Pulmonary artery endothelial cell (primary cell): ENCODE data around the gene RUSC2. TPM values are rescaled to one million over a fixed set of nuclear protein-coding genes. Genes with fewer than 3 reads are reported as not detected.
"Not testable (repeated sequence)": the region's sequence is repeated elsewhere in the genome, so short reads cannot be mapped to it uniquely, and the experiment has no call there.

Experiments used
- DNase-seq: peaks from one replicate; pipeline ENCODE4 v3.0.0-alpha.2; 2011; ENCODE audit warnings: low read depth, low spot score
- total RNA-seq: library from RNA; depleted of rRNA; stranded (reverse); fragments of >200 nt; gene quantifications from 2 replicates; pipeline ENCODE4 v1.2.3, GENCODE V29; 2014

The RUSC2 gene
- total RNA-seq, 1 donor from 2014 or later = 16.7 TPM

DNA sequence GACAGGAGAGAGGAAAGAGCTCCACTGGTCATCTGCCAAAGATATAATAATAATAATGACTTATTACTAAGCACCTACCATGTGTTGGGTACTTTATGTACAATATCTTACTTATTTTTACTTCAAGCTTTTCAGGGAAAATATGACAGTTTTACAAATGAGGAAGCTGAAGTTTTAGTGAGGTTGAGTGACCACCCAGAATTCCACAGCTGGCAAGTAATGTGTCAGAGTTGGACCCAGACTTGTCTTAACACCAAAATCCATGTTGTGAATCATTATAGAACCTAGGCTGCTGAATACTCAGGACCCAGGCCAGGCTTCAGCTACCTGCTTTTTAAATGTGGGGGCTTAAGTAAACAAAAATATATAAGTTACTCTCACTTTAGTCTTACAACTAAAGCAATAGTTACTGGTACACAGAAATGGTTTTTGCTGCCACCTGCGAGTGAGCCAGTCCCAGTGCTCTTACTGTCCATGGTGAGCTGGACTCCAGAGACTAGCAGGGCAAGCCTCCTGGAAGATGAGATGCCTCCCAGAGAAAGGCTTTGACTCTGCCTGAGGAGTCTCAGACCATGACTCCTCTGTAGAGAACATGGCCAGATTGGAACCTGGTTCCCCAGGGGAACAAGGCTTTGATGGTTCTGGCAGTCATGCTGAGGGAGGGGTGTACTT, 29.9 kb downstream of the RUSC2 start:
- DNase-seq = no peak

DNA sequence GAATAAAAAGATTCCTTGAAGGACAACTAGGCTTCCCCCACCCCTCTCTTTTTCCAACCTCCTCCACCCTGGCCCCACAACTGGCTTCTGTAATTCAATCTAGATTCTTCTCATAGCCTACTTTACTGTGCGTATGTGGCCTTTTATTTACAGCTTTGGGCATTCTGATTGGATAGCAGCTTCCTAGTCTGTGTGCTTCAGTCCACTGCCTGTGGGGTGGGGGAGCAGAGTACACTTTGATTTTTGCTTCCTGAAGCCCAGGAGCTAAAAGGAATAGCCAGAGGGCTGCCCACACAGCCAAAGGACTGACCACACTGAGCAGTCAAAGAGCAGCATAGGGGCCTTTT, 30.4 kb downstream of the RUSC2 start:
- DNase-seq = no peak

DNA sequence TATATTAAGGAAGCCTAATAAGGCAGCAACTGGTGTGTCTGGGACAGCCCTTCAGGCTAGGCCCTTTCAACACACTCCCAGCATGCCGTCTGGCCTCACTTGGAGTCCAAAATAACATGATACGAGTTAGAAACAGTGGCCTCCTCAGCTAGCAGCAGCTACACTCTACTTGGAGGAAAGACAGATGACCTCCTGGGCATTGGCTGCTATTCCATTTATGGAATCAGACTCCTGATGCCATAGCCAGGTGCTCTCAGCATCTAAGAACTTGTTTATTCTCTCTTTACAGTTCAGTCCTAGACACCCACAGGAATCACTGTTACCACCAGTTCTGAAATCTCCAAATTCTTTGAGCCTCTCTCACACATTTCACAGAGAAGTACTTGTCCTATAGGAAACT, 31.8 kb downstream of the RUSC2 start:
- DNase-seq = no peak

DNA sequence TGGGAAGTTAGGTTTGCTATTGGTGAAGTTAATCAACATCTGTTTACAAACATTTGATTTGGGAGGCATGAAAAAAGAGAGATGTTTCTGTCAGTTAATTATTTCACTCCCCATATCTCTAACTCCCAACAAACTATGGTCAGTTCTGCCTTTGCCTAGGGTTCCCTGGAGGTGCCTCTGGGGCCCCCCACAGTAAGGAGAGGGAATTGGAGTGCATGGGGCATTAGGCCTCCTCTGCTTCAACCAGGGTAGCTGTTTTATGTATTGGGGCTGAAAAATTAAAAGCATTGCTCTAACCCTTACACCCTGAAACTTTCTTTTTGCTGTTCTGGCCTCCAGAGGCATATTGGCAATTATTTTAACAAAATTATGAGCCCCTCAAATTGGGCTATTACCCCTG, 32.3 kb downstream of the RUSC2 start:
- DNase-seq = no peak

DNA sequence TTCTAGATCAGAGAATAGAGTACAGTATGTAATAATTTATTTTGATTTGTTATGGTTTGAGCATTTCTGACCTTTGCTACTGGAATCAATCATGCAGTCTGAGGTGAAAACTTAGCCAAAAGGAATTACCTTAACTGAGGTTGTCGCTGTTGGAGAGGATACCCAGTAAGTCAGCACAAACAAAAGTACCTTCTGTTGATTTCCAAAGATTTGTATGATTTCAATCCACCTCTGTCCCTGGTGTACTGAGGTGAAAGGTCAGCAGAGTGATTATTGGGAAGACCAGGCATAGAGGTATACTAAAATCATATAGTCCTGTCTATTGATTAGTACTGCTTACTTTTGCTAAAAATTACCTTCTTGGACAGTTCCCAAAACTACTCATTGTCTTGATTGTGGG, 32.8 kb downstream of the RUSC2 start:
- DNase-seq = no peak

DNA sequence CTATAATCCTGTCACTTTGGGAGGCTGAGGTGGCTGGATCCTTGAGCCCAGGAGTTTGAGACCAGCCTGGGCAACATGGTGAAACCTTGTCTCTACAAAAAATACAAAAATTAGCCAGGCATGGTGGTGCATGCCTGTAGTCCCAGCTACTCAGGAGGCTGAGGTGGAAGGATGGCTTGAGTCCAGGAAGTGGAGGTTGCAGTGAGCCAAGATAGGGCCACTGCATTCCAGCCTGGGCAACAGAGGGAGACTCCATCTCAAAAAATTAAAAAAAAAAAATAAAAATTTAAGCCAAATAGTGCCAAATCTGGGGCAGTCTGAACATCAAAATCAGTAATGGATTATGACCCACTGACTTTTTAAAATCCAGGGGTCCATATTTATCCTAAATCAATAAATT, 33.6 kb downstream of the RUSC2 start:
- not testable (repeated sequence) for DNase-seq

DNA sequence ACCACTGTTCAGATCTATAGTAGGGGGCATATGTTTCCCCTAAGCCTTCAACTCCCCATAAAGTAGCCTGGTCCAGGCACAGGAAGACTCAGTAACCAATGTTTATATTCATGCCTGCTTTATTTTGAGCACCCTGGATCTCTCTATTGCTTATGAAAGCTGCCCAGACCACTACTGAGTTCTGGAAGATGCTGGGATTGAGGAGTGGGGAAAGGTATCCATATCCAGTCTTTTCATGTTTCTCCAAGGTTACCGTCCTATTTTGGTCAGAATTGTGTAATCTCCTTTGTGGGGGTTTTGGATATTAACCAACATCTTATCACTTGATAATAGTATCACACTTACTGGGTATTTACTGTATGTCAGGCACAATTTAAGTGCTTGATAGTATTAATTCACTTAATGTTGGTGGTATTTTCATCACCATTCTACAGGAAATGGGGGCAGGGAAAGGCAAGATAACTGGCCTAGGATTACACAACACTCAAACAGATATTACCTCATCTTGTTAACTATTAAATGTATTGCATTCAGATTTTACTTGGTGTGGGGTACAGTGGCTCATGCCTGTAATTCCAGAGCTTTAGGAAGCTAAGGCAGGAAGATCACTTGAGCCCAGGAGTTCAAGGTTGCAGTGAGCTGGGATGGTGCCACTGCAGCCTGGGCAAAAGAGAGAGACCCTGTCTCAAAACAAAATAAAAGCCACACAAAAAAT, 36.3 kb downstream of the RUSC2 start:
- DNase-seq = no peak

DNA sequence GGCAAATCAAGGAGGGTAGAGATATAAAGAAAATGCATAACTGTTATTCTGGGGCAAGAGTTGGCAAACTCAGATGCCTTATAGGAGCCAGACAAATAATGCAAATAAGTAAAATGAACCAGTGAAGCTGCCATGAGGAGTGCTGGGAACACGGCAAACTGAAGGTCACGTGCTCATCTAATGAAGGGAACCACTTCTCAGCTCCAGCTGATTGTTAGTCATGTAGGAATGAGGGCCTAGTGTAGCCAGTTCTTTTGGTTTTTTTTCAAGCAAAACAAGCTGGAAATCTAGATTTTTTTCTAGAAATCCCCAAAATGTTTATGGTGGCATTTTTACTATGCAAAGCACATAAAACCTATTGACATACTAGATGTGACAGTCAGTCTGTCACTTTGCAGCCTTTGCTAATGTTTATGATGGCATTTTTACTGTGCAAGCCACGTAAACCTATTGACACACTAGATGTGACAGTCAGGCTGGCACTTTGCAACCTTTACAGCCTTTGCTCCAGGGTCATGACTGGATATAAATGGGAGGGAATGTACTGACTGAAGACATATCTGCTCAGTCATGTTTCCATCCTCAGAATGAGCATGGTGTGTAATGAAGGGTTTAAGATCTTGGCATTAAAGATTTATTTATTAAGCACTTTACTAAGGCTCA, 39.4 kb downstream of the RUSC2 start:
- no peak for DNase-seq

DNA sequence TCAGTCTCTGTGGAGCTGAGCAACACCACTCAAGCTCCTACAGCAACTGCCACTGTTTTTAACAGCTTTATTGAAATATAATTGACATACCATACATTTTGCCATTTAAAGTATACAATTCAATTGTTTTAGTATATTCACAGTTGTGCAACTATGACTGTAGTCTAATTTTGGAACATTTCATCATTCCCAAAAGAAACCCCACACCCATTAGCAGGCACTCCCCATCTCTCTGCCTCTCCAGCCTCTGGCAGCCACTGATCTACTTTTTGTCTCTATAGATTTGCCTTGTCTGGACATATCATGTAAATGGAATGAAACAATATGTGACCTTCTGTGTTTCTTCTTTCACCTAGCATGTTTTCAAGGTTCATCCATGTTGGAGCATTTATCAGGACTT, 43.5 kb downstream of the RUSC2 start:
- DNase-seq = no peak

DNA sequence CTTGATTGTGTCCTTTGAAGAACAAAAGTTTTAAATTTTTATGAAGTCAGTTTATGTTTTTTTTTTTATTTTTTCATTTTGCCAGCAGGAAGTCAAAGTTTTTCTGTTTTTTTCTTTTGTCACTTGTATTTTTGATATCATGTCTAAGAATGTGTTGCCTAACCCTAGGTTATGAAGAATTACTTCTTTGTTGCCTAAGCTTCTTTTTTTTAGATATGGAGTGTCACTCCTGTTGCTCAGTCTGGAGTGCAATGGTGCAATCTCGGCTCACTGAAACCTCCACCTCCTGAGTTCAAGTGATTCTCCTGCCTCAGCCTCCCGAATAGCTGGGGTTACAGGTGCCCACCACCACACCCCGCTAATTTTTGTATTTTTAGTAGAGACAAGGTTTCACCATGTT, 45.0 kb downstream of the RUSC2 start:
- DNase-seq = not testable (repeated sequence)

DNA sequence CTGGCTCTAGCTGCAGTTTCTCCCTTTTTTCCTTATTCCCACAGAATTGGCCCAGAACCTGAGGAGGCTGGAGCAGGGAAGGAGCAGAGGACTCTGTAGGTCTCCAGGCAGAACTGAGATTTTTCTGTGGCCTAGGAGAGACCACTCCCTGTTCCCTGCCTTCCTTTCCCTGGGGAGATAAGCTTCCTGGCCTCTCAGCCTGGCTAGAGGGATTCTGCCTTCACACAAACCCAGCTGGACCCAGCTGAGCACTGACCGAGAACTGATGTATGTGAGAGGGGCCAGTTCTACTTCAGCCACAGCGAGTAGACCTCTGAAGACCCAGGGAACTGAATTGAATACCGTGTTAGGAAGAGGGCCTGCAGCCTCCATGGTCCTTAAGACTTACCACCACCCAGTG, 48.0 kb downstream of the RUSC2 start:
- DNase-seq = no peak

DNA sequence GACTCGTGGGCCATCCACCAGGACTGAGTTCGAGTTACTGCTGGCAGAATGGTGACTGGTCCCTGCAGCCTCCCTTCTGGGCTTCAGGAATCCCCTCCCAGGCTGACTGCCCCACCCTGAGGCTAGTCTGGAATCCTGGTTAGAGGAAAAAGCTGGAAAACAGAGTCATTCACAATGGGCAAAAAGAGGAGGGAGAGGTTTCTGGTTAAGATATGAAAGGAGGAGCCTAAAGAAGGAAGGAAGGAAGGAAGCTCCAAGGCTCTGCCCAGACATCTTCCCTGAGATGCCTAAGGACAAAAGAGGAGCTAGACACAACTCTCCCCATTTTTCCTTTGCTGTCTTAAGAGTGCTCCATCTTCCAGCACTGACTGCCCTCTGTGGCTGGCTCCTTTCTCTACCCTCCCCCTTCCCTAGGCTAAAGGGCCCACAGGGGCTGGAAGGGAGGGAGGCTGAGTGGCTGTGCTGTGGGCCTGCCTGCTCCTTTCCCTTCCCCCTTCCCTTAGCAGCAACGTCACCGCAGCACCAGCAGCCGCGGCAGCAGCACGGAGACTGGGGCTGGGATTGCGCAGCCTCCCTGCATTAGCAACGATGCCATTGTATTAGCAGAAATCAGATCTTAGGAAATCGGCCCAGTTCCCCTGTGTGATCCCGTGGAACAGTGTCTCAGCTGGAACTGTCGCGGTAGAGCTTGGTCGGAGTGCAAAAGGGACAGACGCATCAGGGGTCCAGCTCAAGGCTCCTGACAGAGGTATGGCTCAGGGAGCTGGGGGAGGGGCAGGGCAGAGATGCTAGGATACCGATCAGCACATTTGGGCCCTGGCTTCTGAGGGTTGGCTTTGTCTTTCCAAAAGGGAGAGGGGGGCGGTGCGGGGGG, 48.7 kb downstream of the RUSC2 start:
- peak; percentile 53 for DNase-seq

Other genes with a start within 250 kb of the RUSC2 start
- gene TESK1, start 115.2 kb downstream of the RUSC2 start, total RNA-seq = 4.3 and 6.9 TPM in 2 replicates
- 0.07 TPM in 1 of 2 replicates, not detected in the other for gene CD72, start 128.3 kb downstream of the RUSC2 start, total RNA-seq
- not detected in 2 replicates for gene SIT1, start 160.8 kb downstream of the RUSC2 start, total RNA-seq
- 22,365 and 32,732 TPM in 2 replicates for gene RMRP, start 167.9 kb downstream of the RUSC2 start, total RNA-seq
- 10.6 and 11.7 TPM in 2 replicates for gene CCDC107, start 168.2 kb downstream of the RUSC2 start, total RNA-seq
- 0.86 and 2.0 TPM in 2 replicates for gene ARHGEF39, start 175.1 kb downstream of the RUSC2 start, total RNA-seq
- gene CA9, start 183.8 kb downstream of the RUSC2 start, total RNA-seq = 0.40 TPM in 1 of 2 replicates, not detected in the other
- 119 and 221 TPM in 2 replicates for gene TPM2, start 199.8 kb downstream of the RUSC2 start, total RNA-seq
- 314 and 379 TPM in 2 replicates for gene TLN1, start 242.1 kb downstream of the RUSC2 start, total RNA-seq
- gene CREB3, start 242.6 kb downstream of the RUSC2 start, total RNA-seq = 45.2 and 58.0 TPM in 2 replicates